ENCODE measurements around the gene STUM.

STUM gene

DNA sequence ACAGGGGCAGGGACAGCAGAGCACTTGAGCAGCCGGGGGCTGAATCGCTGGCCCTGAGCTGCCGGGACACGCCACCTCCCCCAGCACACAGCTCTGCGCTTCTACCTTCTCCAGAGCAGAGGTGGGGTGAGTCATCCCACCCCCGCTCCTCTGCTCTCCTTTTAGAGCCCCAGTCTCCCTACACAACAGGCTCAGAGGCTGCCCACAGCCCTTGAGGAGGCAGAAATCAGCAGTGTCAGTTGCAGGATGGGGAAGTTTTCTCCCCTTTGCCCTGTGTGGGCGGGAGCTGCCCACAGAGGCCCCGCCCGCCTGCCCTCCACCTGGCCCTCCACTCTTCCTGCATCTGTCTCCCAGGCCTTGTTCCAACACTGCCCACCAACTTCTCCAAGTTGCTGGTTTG lies 94.6 kb downstream of the STUM start:
- peak; percentile 71 for DNase-seq
- peak overlapping the region; percentile 64 for H3K4me3 Mint-ChIP-seq
- H3K36me3 Mint-ChIP-seq (ENCODE audit: low read depth), result peaks cover 30% of the 10 kb centered on the region

DNA sequence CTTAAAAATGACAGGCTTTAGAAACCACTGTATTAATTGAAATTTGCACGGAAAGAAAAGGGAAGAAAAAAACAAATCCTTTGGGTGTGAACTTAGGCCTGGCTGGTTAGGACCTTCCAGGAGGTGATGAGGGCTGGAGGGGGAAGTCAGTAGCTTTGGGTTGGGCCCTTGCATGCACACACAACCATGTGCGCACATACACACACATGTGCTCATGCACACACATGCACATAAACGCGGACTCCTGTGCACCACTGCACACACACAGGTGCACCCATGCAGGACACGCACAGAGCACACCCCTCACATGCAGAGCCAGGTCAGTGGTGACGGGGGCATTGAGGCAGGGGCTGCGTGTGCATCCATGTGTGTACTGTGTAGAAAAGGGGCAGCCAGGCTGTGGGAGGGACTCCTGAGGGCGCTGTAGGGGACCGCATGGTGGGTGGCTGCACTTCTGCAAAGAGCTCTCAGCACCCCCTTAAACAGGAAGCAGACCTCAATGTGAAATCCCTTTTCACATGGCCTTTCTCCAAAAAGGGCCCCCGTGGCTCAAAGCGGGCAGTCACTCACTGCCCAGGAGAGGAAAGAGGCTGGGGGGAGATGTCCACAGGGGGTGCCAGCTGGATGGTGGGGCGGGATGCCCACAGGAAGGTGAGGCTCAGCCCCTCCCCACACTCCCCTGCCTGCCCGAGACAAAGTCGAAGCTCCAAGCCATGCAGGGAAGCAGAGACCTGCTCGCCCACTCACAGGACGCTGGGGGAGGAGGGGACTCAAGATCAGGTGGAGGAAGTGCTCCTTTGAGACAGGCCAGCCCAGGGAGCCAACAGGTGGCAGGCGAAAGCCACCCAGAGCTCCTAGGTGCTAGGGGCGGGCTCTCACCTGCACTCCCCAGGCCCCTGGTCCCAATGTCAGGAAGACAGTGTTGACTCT lies 95.3 kb downstream of the STUM start:
- Mint-ChIP-seq H3K27ac (peak overlapping the region; percentile 81), H3K36me3 (ENCODE audit: low read depth) (peaks cover 33% of the 10 kb centered on the region), H3K27me3 (no peaks in the 10 kb centered on the region), H3K4me3 (peak overlapping the region; percentile 64), H3K9me3 (no peaks in the 10 kb centered on the region), H3K4me1 (peaks cover 69% of the 10 kb centered on the region)
- no peak for DNase-seq
- peak; percentile 18 for ATAC-seq

More for the DNA sequence above, 94.6 kb downstream of the STUM start:
- ATAC-seq, result peak; percentile 94
- Mint-ChIP-seq H3K9me3 (no peaks in the 10 kb centered on the region), H3K27me3 (no peaks in the 10 kb centered on the region), H3K27ac (peak overlapping the region; percentile 81), H3K4me1 (peaks cover 63% of the 10 kb centered on the region)

DNA sequence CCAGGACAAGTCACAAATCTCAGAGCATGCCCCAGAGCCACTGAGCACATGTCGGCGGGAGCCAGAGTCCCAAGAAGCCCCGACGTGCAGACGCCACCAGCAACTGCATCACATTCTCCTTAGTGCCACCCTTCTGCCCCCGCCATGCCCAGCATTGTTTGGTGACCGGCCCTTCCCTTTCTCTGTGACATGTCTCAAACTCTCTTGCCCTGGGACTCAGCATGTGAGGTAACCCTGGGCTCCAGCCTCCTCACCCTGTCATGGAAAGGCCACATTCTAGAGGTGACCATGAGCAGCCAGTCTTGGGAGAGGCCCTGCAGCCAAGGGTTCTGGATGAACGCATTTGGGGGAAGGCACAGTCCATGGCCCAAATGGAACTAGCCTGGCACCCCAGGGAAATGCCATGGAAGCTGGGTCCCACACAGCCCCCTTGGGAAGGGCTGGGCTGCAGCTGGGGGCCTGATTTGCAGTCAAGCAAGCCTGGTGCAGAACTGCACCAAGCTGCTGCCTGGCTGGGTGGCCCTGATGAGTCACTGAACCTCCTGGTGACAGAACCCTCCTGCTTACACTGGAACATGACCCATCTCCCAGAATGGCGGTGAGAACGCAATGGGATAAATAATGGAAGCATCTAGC lies 96.1 kb downstream of the STUM start:
- no peak overlapping the region for H3K4me3 Mint-ChIP-seq
- no peaks in the 10 kb centered on the region for H3K9me3 Mint-ChIP-seq
- no peaks in the 10 kb centered on the region for H3K27me3 Mint-ChIP-seq
- ATAC-seq (no peak), DNase-seq (no peak)
- H3K36me3 Mint-ChIP-seq (ENCODE audit: low read depth), result peaks cover 32% of the 10 kb centered on the region
- peak overlapping the region; percentile 81 for H3K27ac Mint-ChIP-seq
- H3K4me1 Mint-ChIP-seq, result peaks cover 74% of the 10 kb centered on the region

DNA sequence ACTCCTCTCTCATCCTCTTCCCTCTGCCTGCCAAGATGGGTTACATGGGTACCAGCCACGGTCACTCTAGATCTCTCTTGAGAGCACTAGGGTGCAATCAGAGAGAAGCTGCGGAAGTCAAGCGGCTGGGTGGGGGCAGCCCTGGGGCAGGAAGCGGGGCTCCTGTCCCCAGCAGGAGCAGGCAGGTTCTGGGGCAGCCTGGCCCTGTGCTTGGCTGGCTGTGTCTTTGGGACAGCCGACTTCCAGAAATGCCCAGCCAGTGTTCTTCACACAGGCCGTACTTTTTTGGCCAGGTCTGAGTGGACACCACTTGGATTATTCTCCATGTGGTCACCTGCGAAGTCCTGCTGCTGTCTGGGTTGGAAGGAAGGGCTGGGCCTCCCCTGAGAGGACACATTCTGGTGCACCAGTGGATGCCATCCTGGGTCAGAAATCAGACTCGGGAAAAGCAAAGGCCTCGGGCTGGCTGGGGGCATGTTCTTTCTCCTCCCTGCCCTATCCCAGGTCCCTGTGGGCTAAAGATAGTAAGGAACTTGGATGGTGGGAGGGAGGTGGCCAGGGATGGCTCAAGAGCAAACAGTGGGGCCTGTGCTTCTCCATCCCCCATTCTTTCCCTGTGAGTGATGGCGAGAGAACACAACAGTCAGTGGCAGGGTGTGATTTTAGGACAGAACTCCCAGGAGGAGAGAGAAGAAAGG lies 96.9 kb downstream of the STUM start:
- no peaks in the 10 kb centered on the region for H3K9me3 Mint-ChIP-seq
- peaks cover 27% of the 10 kb centered on the region for H3K36me3 Mint-ChIP-seq (ENCODE audit: low read depth)
- no peak overlapping the region for H3K27ac Mint-ChIP-seq
- H3K4me1 Mint-ChIP-seq, result peaks cover 79% of the 10 kb centered on the region
- DNase-seq (no peak), ATAC-seq (no peak)
- H3K4me3 Mint-ChIP-seq, result no peak overlapping the region
- no peaks in the 10 kb centered on the region for H3K27me3 Mint-ChIP-seq

DNA sequence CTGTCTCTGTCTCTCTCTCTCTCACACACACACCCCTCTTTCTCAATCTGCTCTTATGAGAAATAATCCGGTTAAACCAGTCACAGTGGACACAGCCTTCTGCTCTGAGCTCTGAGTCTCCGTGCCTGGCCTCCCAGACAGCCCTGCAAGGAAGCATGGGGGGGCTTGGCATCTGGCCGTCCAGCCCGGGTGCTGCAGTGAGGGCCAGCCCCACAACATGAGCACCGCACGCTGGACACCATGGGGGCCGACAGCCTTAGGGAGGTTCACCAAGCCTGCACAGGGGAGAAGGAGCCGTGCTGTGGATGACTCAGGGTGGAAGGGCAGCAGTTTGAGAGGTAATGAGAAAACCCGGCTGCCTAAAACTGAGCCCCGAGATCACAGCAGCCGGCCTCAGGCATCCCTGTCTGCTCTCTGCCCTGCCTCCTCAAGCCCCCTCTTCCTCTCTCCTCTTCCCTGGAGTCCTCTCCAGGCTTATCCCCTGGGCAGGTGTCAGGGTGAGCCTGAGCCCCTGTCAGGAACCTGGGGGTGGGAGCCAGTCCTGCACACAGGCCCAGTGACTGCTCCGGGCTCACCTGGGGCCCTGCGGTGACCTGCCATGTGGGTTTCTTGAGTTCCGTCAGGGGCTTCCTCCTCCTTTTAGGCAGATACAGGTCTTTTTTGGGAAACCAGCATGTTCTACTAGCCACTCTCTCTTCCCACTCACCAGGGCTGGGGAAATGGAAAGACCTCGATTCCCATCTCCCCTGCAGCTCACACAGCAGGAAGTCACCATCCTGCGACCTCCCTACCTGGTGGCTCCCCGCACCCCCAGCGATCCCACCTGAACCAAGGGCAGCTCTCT lies 97.7 kb downstream of the STUM start:
- H3K4me1 Mint-ChIP-seq, result peaks cover 84% of the 10 kb centered on the region
- H3K36me3 Mint-ChIP-seq (ENCODE audit: low read depth), result peaks cover 26% of the 10 kb centered on the region

DNA sequence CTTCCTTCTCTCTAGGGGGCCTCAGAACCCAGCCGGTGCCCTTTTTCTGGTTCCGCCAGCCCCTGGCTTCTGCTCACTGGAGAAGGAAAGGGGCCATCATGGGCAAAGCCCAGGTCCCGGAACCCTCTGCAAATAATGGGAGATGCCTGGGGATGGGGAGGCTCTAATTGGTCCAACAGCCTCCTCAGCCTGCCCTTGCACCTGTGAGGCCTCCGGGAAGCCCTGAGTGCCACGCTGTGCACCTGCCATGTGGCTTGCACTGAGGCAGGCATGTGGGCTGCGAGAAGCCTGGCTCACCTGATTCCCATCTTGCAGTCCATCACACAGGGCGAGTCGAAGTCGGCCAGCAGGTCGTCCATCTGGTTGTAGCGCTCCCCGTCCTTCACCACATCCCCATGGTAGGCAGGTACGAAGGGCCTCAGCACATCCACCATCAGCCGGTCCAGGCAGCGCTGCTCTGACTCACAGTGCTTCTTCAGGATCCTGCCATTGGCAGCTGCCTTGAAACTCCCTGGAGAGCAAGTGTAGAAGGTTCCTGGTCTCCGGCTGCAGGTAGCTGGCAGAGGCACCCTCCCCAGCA lies 98.4 kb downstream of the STUM start:
- H3K9me3 Mint-ChIP-seq, result no peaks in the 10 kb centered on the region
- H3K27ac Mint-ChIP-seq, result no peak overlapping the region
- DNase-seq, result no peak
- peaks cover 83% of the 10 kb centered on the region for H3K4me1 Mint-ChIP-seq
- ATAC-seq, result no peak
- H3K36me3 Mint-ChIP-seq (ENCODE audit: low read depth), result peaks cover 25% of the 10 kb centered on the region
- no peaks in the 10 kb centered on the region for H3K27me3 Mint-ChIP-seq
- no peak overlapping the region for H3K4me3 Mint-ChIP-seq

More for the DNA sequence above, 97.7 kb downstream of the STUM start:
- Mint-ChIP-seq H3K4me3 (no peak overlapping the region), H3K9me3 (no peaks in the 10 kb centered on the region), H3K27ac (peak overlapping the region; percentile 20), H3K27me3 (no peaks in the 10 kb centered on the region)
- no peak for ATAC-seq
- no peak for DNase-seq

DNA sequence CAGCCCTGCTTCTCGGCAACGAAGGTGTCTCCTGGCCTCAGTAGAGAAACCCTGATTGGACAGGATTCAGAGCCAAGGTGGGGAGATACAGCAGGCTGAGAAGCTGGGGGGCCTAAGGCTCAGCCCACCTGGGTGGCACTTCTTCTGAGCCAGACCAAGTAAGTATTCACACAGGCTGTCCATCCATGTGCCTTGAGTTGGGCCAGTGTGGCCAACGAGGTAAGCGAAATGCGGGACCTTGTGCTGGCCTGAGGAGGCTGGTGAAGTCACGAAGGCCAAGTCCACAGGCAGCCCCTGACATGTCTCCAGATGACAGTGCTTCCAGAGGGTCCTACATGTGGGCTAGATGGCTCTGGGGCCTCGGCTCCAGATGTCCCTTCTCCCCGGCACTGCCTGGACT lies 99.2 kb downstream of the STUM start:
- ATAC-seq, result no peak
- Mint-ChIP-seq H3K36me3 (ENCODE audit: low read depth) (peaks cover 22% of the 10 kb centered on the region), H3K27ac (no peak overlapping the region), H3K4me3 (no peak overlapping the region), H3K4me1 (peaks cover 76% of the 10 kb centered on the region), H3K9me3 (no peaks in the 10 kb centered on the region), H3K27me3 (no peaks in the 10 kb centered on the region)
- no peak for DNase-seq

DNA sequence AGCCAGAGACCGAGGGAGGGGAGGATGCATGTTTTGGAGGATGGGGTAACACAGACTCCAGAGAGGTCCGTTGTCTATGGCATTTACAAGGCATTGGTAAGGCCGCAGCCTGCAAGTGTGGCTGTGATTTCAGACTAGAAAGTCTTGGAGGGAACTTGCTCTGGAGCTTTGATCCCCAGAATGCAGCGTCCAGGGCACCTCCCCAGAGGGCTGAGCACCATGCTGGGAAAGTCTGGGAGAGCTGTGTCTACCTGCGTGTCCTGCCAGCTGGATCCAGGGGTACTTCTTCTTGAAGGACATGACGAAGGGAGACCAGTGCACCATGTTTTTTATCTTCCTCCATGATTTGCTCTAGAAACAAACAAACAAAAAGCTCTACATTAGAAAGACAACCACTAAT lies 99.9 kb downstream of the STUM start:
- ATAC-seq (no peak), DNase-seq (no peak)
- Mint-ChIP-seq H3K36me3 (ENCODE audit: low read depth) (peaks cover 22% of the 10 kb centered on the region), H3K27ac (no peak overlapping the region), H3K4me1 (peaks cover 69% of the 10 kb centered on the region), H3K9me3 (no peaks in the 10 kb centered on the region), H3K27me3 (no peaks in the 10 kb centered on the region), H3K4me3 (no peak overlapping the region)

DNA sequence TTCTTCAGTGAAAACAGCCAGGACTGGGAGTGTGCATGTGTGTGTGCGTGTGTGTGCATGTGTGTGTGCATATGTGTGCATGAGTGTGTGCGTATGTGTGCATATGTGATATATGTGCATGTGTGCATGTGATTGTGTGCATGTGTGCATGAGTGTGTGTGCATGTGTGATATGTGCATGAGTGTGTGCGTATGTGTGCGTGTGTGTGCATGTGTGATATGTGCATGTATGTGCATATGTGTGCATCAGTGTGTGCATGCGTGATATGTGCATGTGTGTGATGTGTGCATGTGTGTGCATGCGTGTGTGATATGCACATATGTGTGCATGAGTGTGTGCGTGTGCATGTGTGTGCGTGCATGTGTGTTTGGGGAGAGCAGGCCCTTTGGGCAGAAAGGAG lies 100.7 kb downstream of the STUM start:
- no peak for DNase-seq
- H3K27ac Mint-ChIP-seq, result no peak overlapping the region
- peaks cover 22% of the 10 kb centered on the region for H3K36me3 Mint-ChIP-seq (ENCODE audit: low read depth)
- H3K4me3 Mint-ChIP-seq, result no peak overlapping the region
- no peaks in the 10 kb centered on the region for H3K27me3 Mint-ChIP-seq
- ATAC-seq, result no peak
- peaks cover 60% of the 10 kb centered on the region for H3K4me1 Mint-ChIP-seq
- H3K9me3 Mint-ChIP-seq, result no peaks in the 10 kb centered on the region

DNA sequence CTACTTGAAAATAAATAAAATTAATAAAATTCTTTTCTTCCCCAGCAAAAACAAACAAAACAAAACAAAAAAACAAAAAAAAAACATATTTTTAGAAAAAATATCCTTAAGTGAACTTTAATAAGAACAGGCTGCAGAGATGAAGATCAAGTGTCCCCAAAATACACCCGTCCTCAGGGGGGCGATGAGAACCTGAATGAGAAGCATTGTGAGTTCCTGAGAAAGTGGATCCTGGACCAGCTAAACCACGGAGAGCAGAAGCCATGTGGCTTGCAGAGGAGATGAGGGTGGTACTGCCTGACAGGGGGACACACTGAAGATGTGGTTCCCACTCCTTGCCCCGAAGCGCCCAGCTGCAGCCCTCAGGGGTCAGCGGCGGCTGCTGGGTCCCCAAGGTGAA lies 101.2 kb downstream of the STUM start:
- H3K4me3 Mint-ChIP-seq, result no peak overlapping the region
- peaks cover 55% of the 10 kb centered on the region for H3K4me1 Mint-ChIP-seq
- H3K27me3 Mint-ChIP-seq, result no peaks in the 10 kb centered on the region
- no peaks in the 10 kb centered on the region for H3K9me3 Mint-ChIP-seq
- peaks cover 22% of the 10 kb centered on the region for H3K36me3 Mint-ChIP-seq (ENCODE audit: low read depth)
- peak overlapping the region; percentile 68 for H3K27ac Mint-ChIP-seq
- ATAC-seq, result no peak
- no peak for DNase-seq

DNA sequence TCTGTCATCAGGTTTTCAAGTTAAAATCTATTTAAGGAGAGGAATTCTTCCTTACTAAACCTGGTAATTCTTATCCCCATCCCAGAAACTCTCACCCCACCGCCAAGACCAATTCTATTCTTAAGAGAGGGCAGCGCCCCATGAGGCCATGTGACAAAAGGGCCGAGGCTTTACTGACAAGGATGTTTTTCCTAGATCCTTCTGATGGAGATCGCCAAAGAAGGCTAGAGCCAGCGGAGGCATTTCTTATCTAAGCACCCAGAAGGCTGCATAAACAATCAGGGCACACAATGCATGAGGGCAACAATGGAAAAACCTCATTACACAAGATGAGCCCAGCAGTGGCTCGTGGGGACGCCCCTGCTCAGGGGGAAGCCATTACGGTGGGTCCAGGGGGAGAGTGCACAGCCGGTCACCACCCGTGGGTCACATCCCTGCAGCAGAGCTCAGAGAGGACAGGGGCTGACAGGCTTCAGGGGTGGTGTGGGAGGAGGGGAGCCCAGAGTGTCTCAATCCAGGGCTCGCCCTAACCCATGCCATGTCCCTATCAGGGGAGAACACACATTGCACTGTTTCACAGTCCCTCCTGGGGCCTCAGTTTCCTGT lies 101.8 kb downstream of the STUM start:
- H3K36me3 Mint-ChIP-seq (ENCODE audit: low read depth), result peaks cover 19% of the 10 kb centered on the region
- no peak for DNase-seq
- H3K4me1 Mint-ChIP-seq, result peaks cover 49% of the 10 kb centered on the region
- no peaks in the 10 kb centered on the region for H3K27me3 Mint-ChIP-seq
- H3K9me3 Mint-ChIP-seq, result no peaks in the 10 kb centered on the region
- H3K27ac Mint-ChIP-seq, result peak overlapping the region; percentile 68
- ATAC-seq, result no peak
- no peak overlapping the region for H3K4me3 Mint-ChIP-seq

DNA sequence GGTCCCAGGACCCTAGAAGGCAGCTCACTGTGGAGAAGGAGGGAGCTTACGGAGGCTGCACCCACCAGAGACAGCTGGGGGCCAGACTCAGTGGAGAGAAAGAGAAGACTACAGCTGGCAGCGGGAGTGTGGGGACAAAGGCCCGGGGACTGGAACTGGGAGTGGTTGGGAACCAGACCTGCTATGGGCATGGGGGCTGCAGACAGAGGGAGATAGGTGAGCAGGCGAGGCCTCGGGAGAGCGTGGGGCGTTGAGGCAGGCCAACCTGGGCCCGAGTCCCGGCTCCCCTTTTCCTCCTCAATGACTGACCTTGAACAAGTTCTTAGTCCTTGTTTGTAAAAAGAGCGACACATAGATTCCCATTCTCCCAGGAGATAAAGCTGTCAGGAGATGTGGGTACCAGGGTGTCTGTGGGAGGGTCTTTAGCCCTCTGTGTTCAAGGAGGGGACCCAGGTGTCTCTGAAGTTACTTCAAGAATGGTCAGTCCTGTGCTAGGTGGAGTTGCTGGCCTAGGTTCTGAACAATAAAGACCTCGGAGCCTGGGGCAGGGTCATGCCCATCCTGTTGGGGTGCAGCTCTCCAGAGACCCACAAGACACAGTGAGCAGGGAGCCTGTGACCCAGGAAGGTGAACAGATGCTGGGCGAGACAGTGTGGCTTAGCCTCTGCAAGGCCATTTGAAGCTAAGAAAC lies 102.6 kb downstream of the STUM start:
- DNase-seq (no peak), ATAC-seq (no peak)
- Mint-ChIP-seq H3K27me3 (no peaks in the 10 kb centered on the region), H3K27ac (peak overlapping the region; percentile 68), H3K36me3 (ENCODE audit: low read depth) (peaks cover 16% of the 10 kb centered on the region), H3K4me1 (peaks cover 41% of the 10 kb centered on the region), H3K9me3 (no peaks in the 10 kb centered on the region), H3K4me3 (no peak overlapping the region)

DNA sequence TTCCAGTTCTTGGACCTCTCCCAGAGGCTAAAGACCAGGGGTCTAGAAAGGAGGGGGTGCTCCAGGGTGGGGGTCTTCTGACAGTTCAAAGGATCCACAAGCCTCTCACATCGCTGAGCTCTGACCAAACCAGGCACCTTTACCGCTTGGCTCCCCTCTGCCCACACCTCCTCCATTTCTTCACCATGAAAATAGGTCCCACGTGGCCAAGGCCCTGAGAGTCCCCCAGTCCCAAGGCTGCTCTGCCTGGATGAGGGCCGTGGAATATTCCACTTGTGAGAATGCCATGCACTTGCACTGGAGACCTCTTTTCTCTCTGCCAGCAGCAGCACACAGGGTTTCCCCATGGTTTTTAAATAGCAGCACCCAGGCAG lies 103.2 kb downstream of the STUM start:
- Mint-ChIP-seq H3K27me3 (no peaks in the 10 kb centered on the region), H3K27ac (no peak overlapping the region), H3K4me1 (peaks cover 36% of the 10 kb centered on the region), H3K4me3 (no peak overlapping the region), H3K36me3 (ENCODE audit: low read depth) (peaks cover 13% of the 10 kb centered on the region), H3K9me3 (no peaks in the 10 kb centered on the region)
- ATAC-seq (no peak), DNase-seq (no peak)

All from activated naive CD8-positive, alpha-beta T cell treated with anti-CD3 and anti-CD28 coated beads, Interleukin-2, amount 50 U/mL, for 24 hours (primary cell).